Peyer's patch (tissue), 4 donors: Measurements from ENCODE around the gene MOB3B.

Experiments used
- CTCF ChIP-seq, 6 experiments: fragments of 450-650 bp in 4 of 6; fragments of 200-600 bp in 2 of 6; sonication (generic) in 1 of 6; IDR thresholded peaks; one replicate each; pipeline ENCODE4 v1.5.1; 2017 to 2019; ENCODE audit warnings: antibody characterized with exemption in 6 of 6, mild to moderate bottlenecking in 3 of 6, moderate library complexity in 1 of 6
- POLR2A ChIP-seq, 2 donors: fragments of 450-650 bp; IDR thresholded peaks; one replicate each; pipeline ENCODE4 v1.5.1; 2017; ENCODE audit warnings: antibody characterized with exemption in 2 of 2, mild to moderate bottlenecking in 2 of 2, moderate library complexity in 2 of 2

GRCh38 chr9:27518006-27518405 lies 11.6 kb downstream of the MOB3B start:
- TF ChIP-seq CTCF (IDR thresholded peaks at IDR 0.05): no peak
- TF ChIP-seq POLR2A (IDR thresholded peaks at IDR 0.05): no peak
